Fibroblast of pulmonary artery (primary cell): ENCODE results near the gene ATP6V1G3.
A peak's percentile ranks its signal among the peaks of the same experiment; 100 is the strongest.
"Not testable (repeated sequence)": the region's sequence is repeated elsewhere in the genome, so short reads cannot be mapped to it uniquely, and the experiment has no call there.

Experiments used
- DNase-seq: peaks from one replicate; pipeline ENCODE4 v3.0.0-alpha.2; 2010; ENCODE audit warnings: low read depth
- H3K4me3 ChIP-seq: replicated peaks from 2 replicates; pipeline ENCODE4 v1.5.1; 2011; ENCODE audit warnings: low read depth, mild to moderate bottlenecking, control low read depth, low read length, moderate library complexity
- CTCF ChIP-seq: IDR thresholded peaks from 2 replicates; pipeline ENCODE4 v1.5.1; 2011; ENCODE audit warnings: mild to moderate bottlenecking, control low read depth, low read length, inconsistent platforms; ENCODE audit errors: missing control alignments

The ATP6V1G3 gene

DNA sequence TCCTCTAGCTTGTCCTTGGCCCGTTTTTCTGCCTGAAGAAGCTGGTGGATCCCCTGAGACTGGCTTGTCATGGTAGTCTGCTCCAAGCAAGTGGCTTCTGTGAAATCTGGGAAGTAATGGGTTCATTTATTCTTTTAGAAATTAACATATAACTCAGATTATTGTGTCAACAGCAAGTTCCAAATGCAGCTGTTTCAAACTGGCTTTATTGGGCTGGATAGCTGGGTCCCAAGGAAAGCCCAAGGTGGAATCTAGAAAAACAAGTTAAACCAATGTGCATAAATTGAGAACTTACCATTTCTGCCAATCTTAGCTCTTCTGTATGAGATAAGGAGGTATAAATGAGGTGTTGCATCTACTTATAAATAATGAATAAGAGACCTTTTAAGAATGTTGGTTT lies at the start of gene ATP6V1G3:
Gene ATP6V1G3, minus strand, starts transcription at position 101 of the 400 bp plus-strand sequence. Its CDS starts 30 bp downstream, at position 71.
- no peak for TF ChIP-seq CTCF
- no peak for DNase-seq
- no peak within 1 kb of the TSS for H3K4me3 ChIP-seq

DNA sequence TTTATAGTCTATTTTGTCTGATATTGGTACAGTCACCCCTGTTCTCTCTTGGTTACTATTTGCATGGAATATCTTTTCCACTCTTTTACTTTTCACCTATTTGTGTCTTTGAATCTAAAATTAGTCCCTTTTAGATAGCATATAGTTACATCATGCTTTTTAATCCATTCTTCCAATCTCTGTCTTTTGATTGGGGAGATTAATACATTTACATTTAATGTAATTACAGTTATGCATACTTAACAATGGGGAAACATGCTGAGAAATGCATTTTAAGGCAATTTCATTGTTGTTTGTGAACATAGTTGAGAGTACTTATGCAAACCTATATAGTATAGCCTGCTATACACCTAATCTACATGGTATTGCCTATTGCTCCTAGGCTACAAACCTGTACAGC lies 48.4 kb upstream of the ATP6V1G3 start:
- H3K4me3 ChIP-seq: no peak overlapping the region
- DNase-seq: no peak
- TF ChIP-seq CTCF: no peak

DNA sequence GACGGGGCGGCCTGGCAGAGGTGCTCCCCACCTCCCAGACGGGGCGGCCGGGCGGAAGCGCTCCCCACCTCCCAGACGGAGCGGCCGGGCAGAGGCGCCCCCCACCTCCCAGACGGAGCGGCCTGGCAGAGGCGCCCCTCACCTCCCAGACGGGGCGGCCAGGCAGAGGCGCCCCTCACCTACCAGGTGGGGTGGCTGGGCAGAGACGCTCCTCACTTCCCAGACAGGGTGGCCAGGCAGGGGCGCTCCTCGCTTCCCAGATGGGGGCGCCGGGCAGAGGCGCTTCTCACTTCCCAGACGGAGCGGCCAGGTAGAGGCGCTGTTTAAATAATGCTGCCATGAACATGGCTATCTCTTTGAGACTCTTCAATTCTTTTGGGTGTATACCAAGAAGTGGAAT lies 43.7 kb upstream of the ATP6V1G3 start:
- no peak for TF ChIP-seq CTCF
- no peak for DNase-seq
- no peak overlapping the region for H3K4me3 ChIP-seq

DNA sequence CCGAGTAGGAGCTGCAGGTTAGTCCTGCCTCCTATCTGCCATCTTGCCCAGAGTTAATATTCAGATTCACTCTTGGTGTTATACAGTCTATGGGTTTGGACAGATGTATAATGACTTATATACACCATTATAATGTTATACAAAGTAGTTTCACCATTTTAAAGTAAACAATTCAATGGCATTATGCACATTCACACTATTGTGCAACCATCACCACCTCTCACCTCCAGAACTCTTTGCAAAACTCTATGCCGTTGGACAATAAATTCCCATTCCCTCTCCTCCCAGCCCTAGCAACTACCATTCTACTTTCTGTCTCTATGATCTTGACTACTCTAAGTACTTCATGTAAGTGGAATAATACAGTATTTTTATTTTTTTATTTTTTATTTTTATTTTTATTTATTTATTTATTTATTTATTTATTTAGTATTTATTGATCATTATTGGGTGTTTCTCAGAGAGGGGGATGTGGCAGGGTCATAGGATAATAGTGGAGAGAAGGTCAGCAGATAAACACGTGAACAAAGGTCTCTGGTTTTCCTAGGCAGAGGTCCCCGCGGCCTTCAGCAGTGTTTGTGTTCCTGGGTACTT lies 42.8 kb upstream of the ATP6V1G3 start:
- not testable (repeated sequence) for H3K4me3 ChIP-seq, DNase-seq

DNA sequence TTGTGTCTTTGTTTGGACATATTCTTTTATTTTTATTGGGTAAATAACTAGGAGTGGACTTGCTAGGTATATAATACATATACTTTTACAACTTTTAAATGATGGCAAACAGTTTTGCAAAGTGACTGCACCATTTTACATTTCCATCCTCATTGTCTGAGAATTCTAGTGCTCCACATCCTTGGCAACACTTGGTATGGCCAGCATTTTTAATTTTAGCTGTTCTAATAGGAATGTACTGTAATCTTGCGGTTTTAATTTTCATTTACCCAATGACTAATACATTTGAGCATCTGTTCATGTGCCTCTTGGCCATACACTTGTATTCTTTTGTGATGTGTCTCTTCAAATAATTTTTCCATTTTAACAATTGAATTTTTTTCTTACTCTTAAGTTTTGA lies 37.0 kb upstream of the ATP6V1G3 start:
- H3K4me3 ChIP-seq: no peak overlapping the region
- peak; percentile 44 for DNase-seq
- TF ChIP-seq CTCF: no peak

- no peak for DNase-seq
- TF ChIP-seq CTCF: no peak
Measured at GRCh38 chr1:198575798-198576641, 35.5 kb upstream of the ATP6V1G3 start.

GRCh38 chr1:198575292-198575691 lies 34.8 kb upstream of the ATP6V1G3 start:
- TF ChIP-seq CTCF: no peak
- H3K4me3 ChIP-seq: no peak overlapping the region
- no peak for DNase-seq

More at GRCh38 chr1:198575798-198576641, 35.5 kb upstream of the ATP6V1G3 start:
- H3K4me3 ChIP-seq: no peak overlapping the region
